GM12891 (cell line): Measurements from ENCODE around the gene CFAP46.

ENCODE experiments used
- POLR2A ChIP-seq: IDR thresholded peaks from 2 replicates; pipeline ENCODE4 v1.6.1; 2011; ENCODE audit warnings: low read depth, low read length, control low read depth
- POLR2AphosphoS5 ChIP-seq: IDR thresholded peaks from 2 replicates; pipeline ENCODE4 v1.6.1; 2011; ENCODE audit warnings: low read depth, low read length, control low read depth
- TAF1 ChIP-seq: IDR thresholded peaks from 2 replicates; pipeline ENCODE4 v1.6.1; 2011; ENCODE audit warnings: low read depth, low read length, control low read depth

DNA sequence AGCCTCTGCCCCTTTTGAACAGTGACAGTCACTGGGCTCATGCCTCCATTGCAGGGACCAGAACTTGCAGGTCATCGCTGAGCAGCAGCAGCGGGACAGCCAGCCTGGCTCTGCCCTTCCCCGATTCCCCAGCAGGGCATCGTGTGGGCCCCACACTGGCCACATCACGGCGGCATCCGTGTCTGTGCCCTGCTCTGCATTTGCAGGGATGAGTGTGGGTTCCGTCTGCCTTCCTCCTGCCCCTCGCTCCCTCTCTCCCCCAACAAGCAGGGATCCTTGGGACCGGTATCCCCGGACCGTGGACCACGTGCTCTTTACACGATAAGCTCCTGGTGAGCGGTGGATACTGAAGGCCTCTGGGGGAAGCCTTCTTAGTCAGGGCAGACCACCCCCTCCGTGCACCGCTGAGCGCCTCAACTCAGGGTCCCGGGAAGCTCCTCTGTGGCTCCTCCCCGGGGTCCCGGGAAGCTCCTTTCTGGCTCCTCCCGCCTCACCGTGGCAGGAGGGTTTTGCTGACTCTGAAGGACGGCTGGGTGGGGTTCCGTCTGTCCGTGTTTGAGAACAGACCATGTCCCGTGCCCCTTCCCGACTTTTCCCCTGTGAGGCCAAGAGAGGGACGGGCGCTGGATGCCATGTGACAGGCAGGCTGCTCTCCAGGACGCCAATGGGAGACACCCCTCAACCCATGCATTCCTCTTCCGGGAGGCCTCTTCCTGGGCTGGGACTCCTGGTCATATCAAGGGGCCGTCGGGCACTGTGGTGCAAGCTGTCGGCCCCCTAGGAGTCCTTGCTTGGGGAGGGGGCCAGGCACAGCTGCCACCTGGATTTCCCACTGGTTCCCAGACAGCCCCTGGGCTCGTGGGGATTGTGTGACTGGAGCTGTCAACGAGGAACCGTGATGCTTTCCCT is 132.9 kb downstream of the CFAP46 start:
- TF ChIP-seq POLR2A = no peak
- no peak for TF ChIP-seq POLR2AphosphoS5
- no peak for TF ChIP-seq TAF1
